C4-2B (cell line): ENCODE data around the gene LAIR2.

Experiments used
- CTCF ChIP-seq: fragments of 450-650 bp; conservative IDR thresholded peaks from 2 replicates; pipeline ENCODE4 v1.5.1; 2017; ENCODE audit warnings: mild to moderate bottlenecking
- ZFX ChIP-seq: fragments of 450-650 bp; IDR thresholded peaks from 2 replicates; pipeline ENCODE4 v1.6.1; 2017

- TF ChIP-seq CTCF (no peak), ZFX (no peak)
Observed at GRCh38 chr19:54453921-54454780, 48.5 kb upstream of the LAIR2 start.
